ENCODE measurements around the gene CD300C.
"Not testable (repeated sequence)": the region's sequence is repeated elsewhere in the genome, so short reads cannot be mapped to it uniquely, and the experiment has no call there.

The CD300C gene

GRCh38 chr17:74513987-74514631 is 31.8 kb downstream of the CD300C start:
- H3K27me3 ChIP-seq (ENCODE audit: control insufficient read depth, insufficient read depth, low read length), result no peaks in the 10 kb centered on the region
- H3K4me1 ChIP-seq (ENCODE audit: control insufficient read depth, insufficient read depth, low read length), result no peaks in the 10 kb centered on the region
- H3K9ac ChIP-seq (ENCODE audit: low read length), result no peak overlapping the region
- no peaks in the 10 kb centered on the region for H3K36me3 ChIP-seq (ENCODE audit: control insufficient read depth, insufficient read depth, low read length)
- H3K4me3 ChIP-seq (ENCODE audit: low read length), result no peak overlapping the region
- H3K27ac ChIP-seq (ENCODE audit: low read depth, low read length), result no peak overlapping the region

GRCh38 chr17:74512624-74513091 is 33.3 kb downstream of the CD300C start:
- no peak overlapping the region for H3K27ac ChIP-seq (ENCODE audit: low read depth, low read length)
- no peak overlapping the region for H3K9ac ChIP-seq (ENCODE audit: low read length)
- no peak overlapping the region for H3K4me3 ChIP-seq (ENCODE audit: low read length)
- H3K36me3 ChIP-seq (ENCODE audit: control insufficient read depth, insufficient read depth, low read length), result no peaks in the 10 kb centered on the region
- H3K27me3 ChIP-seq (ENCODE audit: control insufficient read depth, insufficient read depth, low read length), result no peaks in the 10 kb centered on the region
- no peaks in the 10 kb centered on the region for H3K4me1 ChIP-seq (ENCODE audit: control insufficient read depth, insufficient read depth, low read length)

- H3K27ac ChIP-seq (ENCODE audit: low read depth, low read length), result no peak overlapping the region
- H3K27me3 ChIP-seq (ENCODE audit: control insufficient read depth, insufficient read depth, low read length), result no peaks in the 10 kb centered on the region
- no peak overlapping the region for H3K4me3 ChIP-seq (ENCODE audit: low read length)
- H3K9ac ChIP-seq (ENCODE audit: low read length), result no peak overlapping the region
- no peaks in the 10 kb centered on the region for H3K4me1 ChIP-seq (ENCODE audit: control insufficient read depth, insufficient read depth, low read length)
- H3K36me3 ChIP-seq (ENCODE audit: control insufficient read depth, insufficient read depth, low read length), result no peaks in the 10 kb centered on the region
Observed at GRCh38 chr17:74512036-74512435, 33.9 kb downstream of the CD300C start.

GRCh38 chr17:74508156-74508555 is 37.8 kb downstream of the CD300C start:
- Histone ChIP-seq H3K4me1 (ENCODE audit: control insufficient read depth, insufficient read depth, low read length) (no peaks in the 10 kb centered on the region), H3K27ac (ENCODE audit: low read depth, low read length) (no peak overlapping the region), H3K4me3 (ENCODE audit: low read length) (no peak overlapping the region), H3K36me3 (ENCODE audit: control insufficient read depth, insufficient read depth, low read length) (no peaks in the 10 kb centered on the region), H3K27me3 (ENCODE audit: control insufficient read depth, insufficient read depth, low read length) (no peaks in the 10 kb centered on the region), H3K9ac (ENCODE audit: low read length) (no peak overlapping the region)

- H3K36me3 ChIP-seq (ENCODE audit: control insufficient read depth, insufficient read depth, low read length); H3K27me3 ChIP-seq (ENCODE audit: control insufficient read depth, insufficient read depth, low read length); H3K4me1 ChIP-seq (ENCODE audit: control insufficient read depth, insufficient read depth, low read length); H3K4me3 ChIP-seq (ENCODE audit: low read length); H3K27ac ChIP-seq (ENCODE audit: low read depth, low read length); H3K9ac ChIP-seq (ENCODE audit: low read length): not testable (repeated sequence)
Observed at GRCh38 chr17:74503949-74504348, 42.0 kb downstream of the CD300C start.

GRCh38 chr17:74502861-74503260 is 43.1 kb downstream of the CD300C start:
- H3K27ac ChIP-seq (ENCODE audit: low read depth, low read length), result no peak overlapping the region
- no peak overlapping the region for H3K9ac ChIP-seq (ENCODE audit: low read length)
- H3K4me1 ChIP-seq (ENCODE audit: control insufficient read depth, insufficient read depth, low read length), result no peaks in the 10 kb centered on the region
- no peaks in the 10 kb centered on the region for H3K27me3 ChIP-seq (ENCODE audit: control insufficient read depth, insufficient read depth, low read length)
- H3K36me3 ChIP-seq (ENCODE audit: control insufficient read depth, insufficient read depth, low read length), result no peaks in the 10 kb centered on the region
- H3K4me3 ChIP-seq (ENCODE audit: low read length), result no peak overlapping the region

GRCh38 chr17:74499992-74500391 is 45.9 kb downstream of the CD300C start:
- H3K4me3 ChIP-seq (ENCODE audit: low read length), result no peak overlapping the region
- no peaks in the 10 kb centered on the region for H3K4me1 ChIP-seq (ENCODE audit: control insufficient read depth, insufficient read depth, low read length)
- H3K27me3 ChIP-seq (ENCODE audit: control insufficient read depth, insufficient read depth, low read length), result no peaks in the 10 kb centered on the region
- no peak overlapping the region for H3K27ac ChIP-seq (ENCODE audit: low read depth, low read length)
- H3K36me3 ChIP-seq (ENCODE audit: control insufficient read depth, insufficient read depth, low read length), result no peaks in the 10 kb centered on the region
- no peak overlapping the region for H3K9ac ChIP-seq (ENCODE audit: low read length)

GRCh38 chr17:74497471-74497870 is 48.4 kb downstream of the CD300C start:
- Histone ChIP-seq H3K4me1 (ENCODE audit: control insufficient read depth, insufficient read depth, low read length) (no peaks in the 10 kb centered on the region), H3K36me3 (ENCODE audit: control insufficient read depth, insufficient read depth, low read length) (no peaks in the 10 kb centered on the region), H3K4me3 (ENCODE audit: low read length) (no peak overlapping the region), H3K9ac (ENCODE audit: low read length) (no peak overlapping the region), H3K27ac (ENCODE audit: low read depth, low read length) (no peak overlapping the region), H3K27me3 (ENCODE audit: control insufficient read depth, insufficient read depth, low read length) (no peaks in the 10 kb centered on the region)

- H3K4me3 ChIP-seq (ENCODE audit: low read length), result no peak overlapping the region
- no peak overlapping the region for H3K9ac ChIP-seq (ENCODE audit: low read length)
- no peaks in the 10 kb centered on the region for H3K4me1 ChIP-seq (ENCODE audit: control insufficient read depth, insufficient read depth, low read length)
- no peaks in the 10 kb centered on the region for H3K27me3 ChIP-seq (ENCODE audit: control insufficient read depth, insufficient read depth, low read length)
- H3K27ac ChIP-seq (ENCODE audit: low read depth, low read length), result no peak overlapping the region
- H3K36me3 ChIP-seq (ENCODE audit: control insufficient read depth, insufficient read depth, low read length), result no peaks in the 10 kb centered on the region
Observed at GRCh38 chr17:74493331-74493833, 52.5 kb downstream of the CD300C start.

- Histone ChIP-seq H3K27ac (ENCODE audit: low read depth, low read length) (no peak overlapping the region), H3K9ac (ENCODE audit: low read length) (no peak overlapping the region), H3K36me3 (ENCODE audit: control insufficient read depth, insufficient read depth, low read length) (no peaks in the 10 kb centered on the region), H3K4me1 (ENCODE audit: control insufficient read depth, insufficient read depth, low read length) (no peaks in the 10 kb centered on the region), H3K4me3 (ENCODE audit: low read length) (no peak overlapping the region), H3K27me3 (ENCODE audit: control insufficient read depth, insufficient read depth, low read length) (no peaks in the 10 kb centered on the region)
Observed at GRCh38 chr17:74491626-74492025, 54.3 kb downstream of the CD300C start.
